ENCODE measurements around the gene FSTL4.

FSTL4 gene

GRCh38 chr5:133340002-133340755, 272.2 kb downstream of the FSTL4 start:
- ATAC-seq = no peak
- no peak for TF ChIP-seq ZNF565 (CRISPR knock-in tag; conservative IDR thresholded peaks at IDR 0.05; ENCODE audit: low read depth)
- TF ChIP-seq ESRRG (CRISPR knock-in tag; IDR thresholded peaks at IDR 0.05) = no peak
- no peak for TF ChIP-seq CREB5 (CRISPR knock-in tag; IDR thresholded peaks at IDR 0.05; ENCODE audit: low read depth)
- TF ChIP-seq ZNF8 (CRISPR knock-in tag; IDR thresholded peaks at IDR 0.05) = no peak
- TF ChIP-seq ZNF70 (CRISPR knock-in tag; IDR thresholded peaks at IDR 0.05) = no peak

GRCh38 chr5:133338504-133339355, 273.6 kb downstream of the FSTL4 start:
- TF ChIP-seq, protein P1, sequence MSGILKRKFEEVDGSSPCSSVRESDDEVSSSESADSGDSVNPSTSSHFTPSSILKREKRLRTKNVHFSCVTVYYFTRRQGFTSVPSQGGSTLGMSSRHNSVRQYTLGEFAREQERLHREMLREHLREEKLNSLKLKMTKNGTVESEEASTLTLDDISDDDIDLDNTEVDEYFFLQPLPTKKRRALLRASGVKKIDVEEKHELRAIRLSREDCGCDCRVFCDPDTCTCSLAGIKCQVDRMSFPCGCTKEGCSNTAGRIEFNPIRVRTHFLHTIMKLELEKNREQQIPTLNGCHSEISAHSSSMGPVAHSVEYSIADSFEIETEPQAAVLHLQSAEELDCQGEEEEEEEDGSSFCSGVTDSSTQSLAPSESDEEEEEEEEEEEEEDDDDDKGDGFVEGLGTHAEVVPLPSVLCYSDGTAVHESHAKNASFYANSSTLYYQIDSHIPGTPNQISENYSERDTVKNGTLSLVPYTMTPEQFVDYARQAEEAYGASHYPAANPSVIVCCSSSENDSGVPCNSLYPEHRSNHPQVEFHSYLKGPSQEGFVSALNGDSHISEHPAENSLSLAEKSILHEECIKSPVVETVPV (CRISPR knock-in tag; IDR thresholded peaks at IDR 0.05) = no peak
- TF ChIP-seq ARNTL (CRISPR knock-in tag; IDR thresholded peaks at IDR 0.05; ENCODE audit: borderline replicate concordance, low read depth) (no peak), SNAI2 (CRISPR knock-in tag; IDR thresholded peaks at IDR 0.05) (no peak), ZNF565 (CRISPR knock-in tag; conservative IDR thresholded peaks at IDR 0.05; ENCODE audit: low read depth) (no peak), PATZ1 (CRISPR knock-in tag; IDR thresholded peaks at IDR 0.05; ENCODE audit: borderline replicate concordance) (no peak), CSDC2 (CRISPR knock-in tag; IDR thresholded peaks at IDR 0.05) (no peak), ZNF8 (CRISPR knock-in tag; IDR thresholded peaks at IDR 0.05) (no peak), ZFP30 (CRISPR knock-in tag; IDR thresholded peaks at IDR 0.05) (no peak), ZC3H10 (CRISPR knock-in tag; IDR thresholded peaks at IDR 0.05) (no peak), ESRRG (CRISPR knock-in tag; IDR thresholded peaks at IDR 0.05) (no peak), ZFP3 (CRISPR knock-in tag; IDR thresholded peaks at IDR 0.05) (no peak), CREB5 (CRISPR knock-in tag; IDR thresholded peaks at IDR 0.05; ENCODE audit: low read depth) (no peak)
- ATAC-seq = no peak

- ATAC-seq = no peak
- TF ChIP-seq ZC3H10 (CRISPR knock-in tag; IDR thresholded peaks at IDR 0.05) (no peak), ZNF8 (CRISPR knock-in tag; IDR thresholded peaks at IDR 0.05) (no peak), ESRRG (CRISPR knock-in tag; IDR thresholded peaks at IDR 0.05) (no peak), SNAI2 (CRISPR knock-in tag; IDR thresholded peaks at IDR 0.05) (no peak), PPARA (CRISPR knock-in tag; IDR thresholded peaks at IDR 0.05; ENCODE audit: borderline replicate concordance) (no peak), ISL1 (CRISPR knock-in tag; IDR thresholded peaks at IDR 0.05) (no peak), TOX (CRISPR knock-in tag; IDR thresholded peaks at IDR 0.05; ENCODE audit: borderline replicate concordance) (no peak), ZNF70 (CRISPR knock-in tag; IDR thresholded peaks at IDR 0.05) (no peak), OSR1 (CRISPR knock-in tag; IDR thresholded peaks at IDR 0.05) (no peak), PATZ1 (CRISPR knock-in tag; IDR thresholded peaks at IDR 0.05; ENCODE audit: borderline replicate concordance) (no peak), CREB5 (CRISPR knock-in tag; IDR thresholded peaks at IDR 0.05; ENCODE audit: low read depth) (no peak), ARNTL (CRISPR knock-in tag; IDR thresholded peaks at IDR 0.05; ENCODE audit: borderline replicate concordance, low read depth) (no peak), GLIS3 (CRISPR knock-in tag; IDR thresholded peaks at IDR 0.05) (no peak), TCF4 (CRISPR knock-in tag; IDR thresholded peaks at IDR 0.05; ENCODE audit: borderline replicate concordance) (no peak), ZFP30 (CRISPR knock-in tag; IDR thresholded peaks at IDR 0.05) (no peak), ZNF565 (CRISPR knock-in tag; conservative IDR thresholded peaks at IDR 0.05; ENCODE audit: low read depth) (no peak)
- TF ChIP-seq, protein P1 (CRISPR knock-in tag; IDR thresholded peaks at IDR 0.05) = no peak
- TF ChIP-seq, protein P2, sequence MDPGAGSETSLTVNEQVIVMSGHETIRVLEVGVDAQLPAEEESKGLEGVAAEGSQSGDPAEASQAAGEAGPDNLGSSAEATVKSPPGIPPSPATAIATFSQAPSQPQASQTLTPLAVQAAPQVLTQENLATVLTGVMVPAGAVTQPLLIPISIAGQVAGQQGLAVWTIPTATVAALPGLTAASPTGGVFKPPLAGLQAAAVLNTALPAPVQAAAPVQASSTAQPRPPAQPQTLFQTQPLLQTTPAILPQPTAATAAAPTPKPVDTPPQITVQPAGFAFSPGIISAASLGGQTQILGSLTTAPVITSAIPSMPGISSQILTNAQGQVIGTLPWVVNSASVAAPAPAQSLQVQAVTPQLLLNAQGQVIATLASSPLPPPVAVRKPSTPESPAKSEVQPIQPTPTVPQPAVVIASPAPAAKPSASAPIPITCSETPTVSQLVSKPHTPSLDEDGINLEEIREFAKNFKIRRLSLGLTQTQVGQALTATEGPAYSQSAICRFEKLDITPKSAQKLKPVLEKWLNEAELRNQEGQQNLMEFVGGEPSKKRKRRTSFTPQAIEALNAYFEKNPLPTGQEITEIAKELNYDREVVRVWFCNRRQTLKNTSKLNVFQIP (CRISPR knock-in tag; IDR thresholded peaks at IDR 0.05; ENCODE audit: borderline replicate concordance, low read depth) = no peak
Observed at GRCh38 chr5:133337795-133338445, 274.4 kb downstream of the FSTL4 start.
